Astrocyte of the hippocampus (primary cell): ENCODE data around the gene EME2.
"Not testable (repeated sequence)": the region's sequence is repeated elsewhere in the genome, so short reads cannot be mapped to it uniquely, and the experiment has no call there.

Experiments used
- DNase-seq: peaks from one replicate; pipeline ENCODE4 v3.0.0; 2011; ENCODE audit warnings: low read depth, low spot score

The EME2 gene

DNA sequence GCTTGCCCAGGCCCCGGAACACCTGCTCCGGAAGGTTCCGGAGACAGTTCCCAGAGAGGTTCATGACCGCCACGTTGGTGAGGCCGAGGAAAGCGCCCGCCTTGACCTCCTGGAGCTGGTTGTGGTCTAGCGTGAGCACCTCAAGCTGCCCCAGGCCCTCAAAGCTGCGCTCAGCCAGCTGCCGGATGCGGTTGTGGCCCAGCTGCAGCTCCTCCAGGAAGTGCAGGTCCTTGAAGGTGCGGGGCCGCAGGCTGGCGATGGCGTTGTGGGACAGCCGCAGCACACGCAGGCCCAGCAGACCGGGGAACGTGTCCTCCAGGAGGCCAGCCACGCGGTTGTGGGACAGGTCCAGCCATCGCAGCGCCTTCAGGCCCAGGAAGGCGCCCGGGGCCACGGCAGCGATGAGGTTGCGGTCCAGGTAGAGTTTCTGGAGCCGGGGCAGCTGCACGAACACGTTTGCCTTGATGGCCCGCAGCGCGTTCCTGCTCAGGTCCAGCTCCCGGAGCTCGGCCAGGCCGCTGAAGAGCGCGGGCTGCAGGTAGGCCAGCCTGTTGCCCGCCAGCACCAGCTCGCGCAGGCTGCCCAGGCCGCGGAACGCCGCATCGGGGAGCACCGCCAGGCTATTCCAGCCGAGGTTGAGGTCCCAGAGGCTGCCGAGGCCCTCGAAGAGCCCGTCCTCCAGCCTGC, 18.8 kb downstream of the EME2 start:
- DNase-seq = no peak

GRCh38 chr16:1791943-1792812, 19.6 kb downstream of the EME2 start:
- DNase-seq = no peak

DNA sequence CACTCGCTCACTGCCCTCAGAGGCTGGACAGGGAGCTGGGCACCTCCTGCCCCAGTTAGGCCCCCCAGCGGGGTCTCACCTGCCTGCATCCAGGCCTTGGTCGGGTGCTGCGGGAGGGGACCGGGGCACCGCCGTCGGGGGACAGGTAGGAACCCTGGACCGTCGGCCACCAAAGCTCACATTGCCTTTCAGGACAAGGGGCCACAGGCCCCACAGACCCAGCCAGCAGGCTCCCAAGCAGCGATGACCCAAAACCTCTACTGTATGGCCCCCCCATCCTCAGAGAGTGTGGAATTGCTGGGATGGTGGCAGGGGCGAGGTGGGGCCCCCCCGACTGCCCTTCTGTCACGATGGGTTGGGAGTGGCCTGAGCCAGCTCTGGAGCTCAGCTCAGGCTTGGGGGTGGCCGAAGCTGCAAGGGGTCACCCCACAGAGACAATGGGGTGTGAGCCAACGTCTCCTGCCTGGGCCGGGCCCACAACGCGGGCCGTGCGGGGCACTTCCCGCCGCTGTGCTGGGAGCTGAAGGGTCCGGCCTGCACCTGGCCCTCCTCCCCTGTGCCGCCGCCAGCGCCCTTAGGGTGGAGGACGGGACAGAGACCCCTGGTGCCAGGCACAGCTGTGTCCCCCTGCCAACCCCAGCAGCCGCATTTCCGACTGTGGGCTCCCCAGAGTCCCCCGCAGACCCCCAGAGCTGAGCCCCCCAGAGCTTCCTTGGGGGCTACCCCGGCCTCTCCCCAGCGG, 20.4 kb downstream of the EME2 start:
- DNase-seq = no peak

- no peak for DNase-seq
Measured at GRCh38 chr16:1793578-1794220, 21.1 kb downstream of the EME2 start, which contains the start of gene IGFALS. Gene IGFALS, minus strand, starts transcription at chr16:1793705. Its CDS starts 53 bp downstream, at chr16:1793652.

GRCh38 chr16:1794221-1794871, 21.7 kb downstream of the EME2 start:
- no peak for DNase-seq

- no peak for DNase-seq
Measured at GRCh38 chr16:1794908-1795666, 22.5 kb downstream of the EME2 start.

- DNase-seq = not testable (repeated sequence)
Measured at GRCh38 chr16:1799263-1799662, 26.7 kb downstream of the EME2 start.

GRCh38 chr16:1800701-1801100, 28.1 kb downstream of the EME2 start:
- no peak for DNase-seq

GRCh38 chr16:1807626-1808025, 35.0 kb downstream of the EME2 start:
- no peak for DNase-seq

DNA sequence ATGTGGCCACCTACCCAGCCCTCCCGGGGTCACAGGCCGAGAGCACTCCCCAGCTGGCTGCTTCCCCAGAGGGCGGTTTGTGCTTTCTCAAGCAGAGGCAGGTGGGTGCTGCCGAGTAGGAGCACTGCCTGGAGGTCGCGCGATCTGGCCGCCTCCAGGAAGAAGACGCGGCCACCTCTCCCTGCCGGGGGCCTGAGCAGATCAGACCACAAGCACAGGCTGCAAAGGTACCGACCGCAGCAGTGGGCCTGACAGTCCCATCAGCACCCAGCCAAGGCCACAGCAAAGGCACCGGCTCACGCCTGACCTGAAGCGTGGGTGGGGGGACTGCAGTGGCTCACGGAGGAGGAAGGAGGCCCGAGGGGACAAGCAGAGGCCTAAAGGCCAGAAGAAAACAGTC, 36.1 kb downstream of the EME2 start:
- no peak for DNase-seq

DNA sequence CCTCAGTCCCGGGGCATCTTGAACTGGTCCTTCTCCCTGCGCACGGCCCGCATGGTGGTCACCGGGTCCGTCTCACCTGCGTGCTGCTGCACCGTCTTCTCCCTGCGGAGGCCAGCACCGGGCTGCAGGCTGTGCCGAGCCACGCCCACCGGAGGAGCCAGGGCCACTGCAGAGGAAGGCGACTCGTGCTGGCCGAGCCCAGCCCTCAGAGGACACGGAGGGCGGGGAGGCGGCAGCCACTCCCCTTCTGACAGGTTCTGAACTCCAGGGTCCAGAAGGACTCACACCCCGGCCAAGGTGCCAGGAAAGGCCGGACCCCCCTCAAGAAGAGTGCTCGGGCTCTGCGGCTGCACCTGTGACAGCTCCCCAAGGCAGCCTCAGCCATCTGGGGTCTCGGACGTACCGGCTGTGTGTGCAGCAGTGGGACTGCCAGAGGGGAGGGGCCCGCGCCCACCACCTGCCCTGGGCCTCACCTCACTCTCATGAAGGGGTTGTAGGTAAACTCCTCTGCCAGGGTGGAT, 36.7 kb downstream of the EME2 start:
- DNase-seq = no peak

DNA sequence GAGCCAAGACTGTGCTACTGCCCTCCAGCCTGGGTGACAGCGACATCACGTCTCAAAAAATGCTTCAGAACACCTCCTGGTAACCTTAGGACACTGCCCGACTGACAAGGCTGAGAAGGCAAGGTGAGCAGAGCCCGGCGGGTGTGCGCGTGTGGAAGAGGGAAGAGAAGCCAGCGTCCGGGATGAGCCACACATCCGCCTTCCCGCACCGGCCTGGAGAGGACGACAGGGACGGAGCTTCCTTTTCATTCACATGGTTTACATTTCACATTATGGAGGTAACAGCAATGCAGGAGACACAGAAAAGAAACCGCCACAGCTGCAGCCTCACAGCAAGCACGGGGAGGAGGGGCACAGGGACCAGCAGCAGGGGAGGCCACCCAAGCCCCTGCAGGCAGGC, 37.5 kb downstream of the EME2 start:
- DNase-seq = no peak

GRCh38 chr16:1810536-1810935, 37.9 kb downstream of the EME2 start:
- no peak for DNase-seq

DNA sequence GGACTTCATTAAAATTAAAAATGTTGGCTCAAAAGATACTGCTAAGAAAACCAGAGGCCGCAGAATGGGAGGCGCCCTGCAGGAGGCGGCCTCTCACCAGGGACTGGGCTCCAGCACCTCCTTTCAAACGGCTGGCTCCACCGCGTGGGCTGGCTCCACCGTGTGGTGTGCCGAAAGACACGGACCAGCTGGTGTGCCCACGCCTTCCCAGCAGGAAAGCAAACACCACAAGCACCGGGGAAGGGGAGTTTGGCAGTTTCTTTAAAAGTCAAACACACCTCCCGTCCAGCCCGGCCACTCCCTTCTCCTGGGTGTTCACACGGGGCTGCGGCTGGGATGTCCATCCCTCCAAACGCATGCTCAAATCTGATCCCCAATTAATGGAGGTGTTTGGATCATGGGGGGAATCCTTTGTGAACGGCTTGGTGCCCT, 40.1 kb downstream of the EME2 start:
- peak; percentile 76 for DNase-seq

- DNase-seq = no peak
Measured at GRCh38 chr16:1815461-1815860, 42.9 kb downstream of the EME2 start.

DNA sequence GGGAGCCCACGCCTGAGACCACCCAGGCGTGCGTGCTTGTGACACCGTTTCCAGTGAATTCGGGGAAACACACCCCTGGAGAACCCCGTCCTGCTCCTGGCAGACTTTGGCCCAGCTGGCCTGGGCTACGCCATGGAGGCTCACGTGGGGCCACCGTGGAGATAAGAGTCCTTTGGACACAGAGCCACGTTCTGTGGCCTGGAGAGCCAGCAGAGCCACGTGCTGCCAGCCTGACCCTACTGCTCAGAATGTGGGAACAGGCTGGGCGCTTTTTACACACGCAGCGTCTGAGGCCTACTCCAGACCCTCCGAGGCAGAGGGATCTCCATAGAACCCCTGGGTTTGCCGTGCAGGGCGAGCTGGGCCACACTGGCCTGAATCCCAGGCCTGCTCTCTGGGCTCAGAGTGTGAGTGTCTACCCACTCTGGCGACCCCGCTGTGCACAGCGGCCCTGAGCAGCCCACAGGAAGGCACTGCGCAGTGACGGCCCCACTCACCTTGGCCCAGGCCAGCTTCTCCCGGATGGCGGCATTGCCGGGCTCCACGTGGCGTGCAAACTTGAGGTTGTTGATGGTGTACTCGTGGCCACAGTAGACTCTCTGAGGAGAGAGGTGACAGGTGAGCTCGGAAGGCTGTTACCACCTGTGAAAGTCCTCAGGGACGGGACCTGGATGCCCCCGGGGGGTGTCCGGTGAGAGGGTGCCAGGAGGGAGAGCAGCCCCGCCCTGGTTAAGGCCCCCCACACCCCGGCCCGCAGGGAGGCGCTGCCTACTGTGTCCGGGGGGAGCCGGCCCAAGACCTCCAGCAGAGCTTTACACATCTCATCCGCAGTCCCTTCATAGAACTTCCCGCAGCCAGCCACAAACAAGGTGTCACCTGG, 44.0 kb downstream of the EME2 start:
- no peak for DNase-seq

DNA sequence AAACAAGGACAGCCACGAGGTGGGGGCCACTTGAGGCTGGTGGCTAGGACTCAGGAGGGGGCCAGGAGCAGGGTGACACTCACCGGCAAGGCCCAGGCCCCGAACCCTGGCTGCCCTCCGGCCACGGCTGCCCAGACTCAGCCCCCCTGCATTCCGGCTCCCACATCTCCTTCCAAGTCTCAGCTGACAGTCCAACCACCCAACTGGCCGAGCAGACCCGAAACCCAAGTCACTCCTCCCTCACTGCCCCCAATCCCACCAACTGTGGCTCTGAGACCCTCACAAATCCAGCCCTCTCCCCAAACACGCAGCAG, 44.6 kb downstream of the EME2 start:
- DNase-seq = no peak

DNA sequence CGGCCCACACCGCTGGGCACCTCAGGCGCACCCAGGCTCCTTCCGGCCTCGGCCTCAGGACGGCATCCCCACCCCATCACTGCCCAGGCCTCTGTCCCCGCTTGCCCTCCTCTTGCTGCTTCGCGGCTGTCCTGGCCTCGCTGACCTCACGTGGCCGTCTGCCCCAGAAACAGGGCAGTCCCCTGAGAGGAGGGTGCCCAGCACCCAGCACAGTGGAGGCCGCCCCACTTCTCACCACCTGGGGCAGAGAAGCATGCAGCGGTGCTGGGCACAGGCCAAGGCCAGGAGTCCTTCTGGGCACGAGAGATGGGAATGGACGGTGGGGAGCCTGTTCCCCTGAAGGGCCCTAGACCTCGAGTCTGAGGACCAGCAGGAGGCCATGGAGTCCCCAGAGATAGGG, 45.1 kb downstream of the EME2 start:
- DNase-seq = no peak

DNA sequence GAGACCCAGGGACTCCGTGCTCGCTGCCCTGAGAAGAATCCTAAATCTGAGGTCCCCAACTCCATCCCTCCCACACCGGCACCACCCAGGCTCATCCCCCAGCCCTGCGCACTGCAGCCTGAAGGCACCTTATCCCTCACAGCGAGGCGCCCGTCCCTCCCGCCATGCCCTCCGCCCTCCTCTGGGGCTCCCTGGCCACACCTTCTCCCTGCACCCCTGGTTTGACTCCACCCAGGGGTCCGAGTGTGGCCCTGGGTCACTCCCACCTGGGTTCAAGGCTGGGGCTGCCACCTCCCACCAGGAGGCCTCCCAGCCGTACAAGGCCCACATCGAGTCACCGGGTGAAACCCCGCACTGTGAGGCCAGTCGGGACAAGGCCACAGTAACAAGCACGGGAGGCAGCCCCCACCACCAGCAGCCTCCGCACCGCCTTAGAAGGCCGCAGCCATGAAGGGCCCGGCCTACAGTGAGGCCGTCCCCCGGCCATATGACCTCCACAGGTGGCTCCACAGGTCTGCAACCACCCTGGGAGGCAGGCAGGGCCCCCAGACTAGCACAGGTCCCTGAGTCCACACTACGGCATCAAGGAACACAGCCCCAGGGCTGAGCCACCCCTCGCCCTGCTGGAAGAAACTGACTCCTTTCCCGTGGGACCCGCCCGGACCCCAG, 45.7 kb downstream of the EME2 start:
- DNase-seq = no peak
